CD14-positive monocyte (primary cell): ENCODE measurements around the gene DPEP2NB. TPM values are rescaled to one million over a fixed set of nuclear protein-coding genes. Genes with fewer than 3 reads are reported as not detected.

Experiments
- DNase-seq, 3 donors: peaks; one replicate each; pipeline ENCODE4 v3.0.0-alpha.2; 2011 to 2022
- H2AFZ ChIP-seq: 2 replicates; pipeline ENCODE4 v1.6.0; 2012; ENCODE audit warnings: mild to moderate bottlenecking, low read depth, low read length, inconsistent platforms; ENCODE audit not compliant: insufficient read depth, poor library complexity, severe bottlenecking
- H3K27ac ChIP-seq, 2 donors: 1 replicate in 1 of 2; 2 replicates in 1 of 2; pipeline ENCODE4 v1.5.1; 2012 to 2013; ENCODE audit warnings: low read length in 2 of 2, control low read depth in 1 of 2, inconsistent platforms in 1 of 2, low read depth in 1 of 2, mild to moderate bottlenecking in 1 of 2
- H3K27me3 ChIP-seq, 2 donors: one replicate each; pipeline versions ENCODE4 v1.6.0 to v1.6.1; 2011 to 2013; ENCODE audit warnings: low read length in 2 of 2; ENCODE audit not compliant: control insufficient read depth in 2 of 2, insufficient read depth in 2 of 2
- H3K36me3 ChIP-seq, 2 donors: replicated peaks in 1 of 2; 1 replicate in 1 of 2; 2 replicates in 1 of 2; pipeline versions ENCODE4 v1.5.1 to v1.6.1; 2012 to 2013; ENCODE audit warnings: low read length in 2 of 2, control low read depth in 1 of 2, inconsistent platforms in 1 of 2, mild to moderate bottlenecking in 1 of 2; ENCODE audit not compliant: insufficient read depth in 2 of 2, control insufficient read depth in 1 of 2
- H3K4me1 ChIP-seq, 2 donors: 1 replicate in 1 of 2; 2 replicates in 1 of 2; pipeline versions ENCODE4 v1.5.1 to v1.6.1; 2012 to 2013; ENCODE audit warnings: low read length in 2 of 2, control low read depth in 1 of 2, inconsistent platforms in 1 of 2, mild to moderate bottlenecking in 1 of 2, moderate library complexity in 1 of 2; ENCODE audit not compliant: insufficient read depth in 2 of 2, control insufficient read depth in 1 of 2
- H3K4me2 ChIP-seq: replicated peaks from 2 replicates; pipeline ENCODE3; 2012; ENCODE audit warnings: low read length, moderate library complexity, mild to moderate bottlenecking; ENCODE audit not compliant: poor library complexity, severe bottlenecking; ENCODE audit errors: extremely low read depth
- H3K4me3 ChIP-seq, 3 experiments: fragments of 200-600 bp in 1 of 3; sonication (generic) in 1 of 3; replicated peaks in 1 of 3; 1 replicate in 2 of 3; 2 replicates in 1 of 3; pipeline ENCODE4 v1.5.1; 2011 to 2013; ENCODE audit warnings: low read length in 3 of 3, mild to moderate bottlenecking in 3 of 3, control low read depth in 2 of 3, low read depth in 2 of 3, inconsistent platforms in 1 of 3, moderate library complexity in 1 of 3
- H3K79me2 ChIP-seq: 2 replicates; pipeline ENCODE4 v1.6.0; 2012; ENCODE audit warnings: mild to moderate bottlenecking, control low read depth, inconsistent platforms, low read length, moderate library complexity; ENCODE audit not compliant: insufficient read depth
- H3K9ac ChIP-seq: 2 replicates; pipeline ENCODE4 v1.6.0; 2017; ENCODE audit warnings: low read length, mild to moderate bottlenecking; ENCODE audit not compliant: insufficient read depth, poor library complexity, severe bottlenecking
- H3K9me3 ChIP-seq, 2 donors: replicated peaks in 1 of 2; 1 replicate in 1 of 2; 2 replicates in 1 of 2; pipeline versions ENCODE4 v1.5.1 to v1.6.1; 2012 to 2013; ENCODE audit warnings: low read length in 2 of 2, control low read depth in 1 of 2; ENCODE audit not compliant: control insufficient read depth in 1 of 2, insufficient read depth in 1 of 2
- H4K20me1 ChIP-seq: 2 replicates; pipeline ENCODE4 v1.6.0; 2012; ENCODE audit warnings: mild to moderate bottlenecking, low read length, control low read depth, moderate library complexity; ENCODE audit not compliant: insufficient read depth
- H3K27ac Mint-ChIP-seq, 7 donors: one replicate each; pipeline ENCODE4 v1.8.0; 2020; ENCODE audit warnings: mild to moderate bottlenecking in 7 of 7, mixed read lengths in 7 of 7, moderate library complexity in 6 of 7, inconsistent platforms in 2 of 7
- H3K27me3 Mint-ChIP-seq, 3 donors: one replicate each; pipeline ENCODE4 v1.8.0; 2021 to 2022; ENCODE audit warnings: low read depth in 3 of 3, mild to moderate bottlenecking in 3 of 3, mixed read lengths in 3 of 3, moderate library complexity in 3 of 3, inconsistent platforms in 1 of 3
- H3K36me3 Mint-ChIP-seq, 2 donors: one replicate each; pipeline ENCODE4 v1.8.0; 2020; ENCODE audit warnings: mixed read lengths in 2 of 2, inconsistent platforms in 1 of 2, mild to moderate bottlenecking in 1 of 2
- H3K4me1 Mint-ChIP-seq: one replicate; pipeline ENCODE4 v1.8.0; 2020; ENCODE audit warnings: mild to moderate bottlenecking, mixed read lengths
- H3K4me3 Mint-ChIP-seq, 2 donors: one replicate each; pipeline ENCODE4 v1.8.0; 2020; ENCODE audit warnings: mild to moderate bottlenecking in 2 of 2, mixed read lengths in 2 of 2, moderate library complexity in 1 of 2
- H3K9me3 Mint-ChIP-seq, 7 donors: one replicate each; pipeline ENCODE4 v1.8.0; 2020 to 2022; ENCODE audit warnings: mixed read lengths in 7 of 7, mild to moderate bottlenecking in 6 of 7, moderate library complexity in 6 of 7, inconsistent platforms in 2 of 7
- CTCF ChIP-seq: fragments of 200-600 bp; IDR thresholded peaks from one replicate; pipeline ENCODE4 v1.8.0; 2022; ENCODE audit warnings: antibody characterized with exemption, mild to moderate bottlenecking
- WGBS: methylation state at CpG from one replicate; pipeline ENCODE4 v1.1.5; 2013; ENCODE audit warnings: missing lambda C conversion rate; ENCODE audit not compliant: insufficient coverage; 5-methylcytosine and 5-hydroxymethylcytosine counted together
- intact Hi-C, 2 donors: fragments of 100-400 bp; cut with micrococcal nuclease; formaldehyde crosslinking; loops; one replicate each; pipeline versions ENCODE4 v1.15.0 to v1.15.1; 2023
- polyA plus RNA-seq, 3 donors: library from polyadenylated mRNA; depleted of rRNA in 1 of 3; unstranded in 2 of 3; stranded (reverse) in 1 of 3; fragments of 300-500 nt in 2 of 3; fragments of >200 nt in 1 of 3; fragmentation: Illumina TruSeq in 2 of 3; gene quantifications; 1 replicate in 2 of 3; 2 replicates in 1 of 3; pipeline ENCODE4 v1.2.3, GENCODE V29; 2012 to 2021

DPEP2NB gene
- polyA plus RNA-seq, 3 donors = not detected

DNA sequence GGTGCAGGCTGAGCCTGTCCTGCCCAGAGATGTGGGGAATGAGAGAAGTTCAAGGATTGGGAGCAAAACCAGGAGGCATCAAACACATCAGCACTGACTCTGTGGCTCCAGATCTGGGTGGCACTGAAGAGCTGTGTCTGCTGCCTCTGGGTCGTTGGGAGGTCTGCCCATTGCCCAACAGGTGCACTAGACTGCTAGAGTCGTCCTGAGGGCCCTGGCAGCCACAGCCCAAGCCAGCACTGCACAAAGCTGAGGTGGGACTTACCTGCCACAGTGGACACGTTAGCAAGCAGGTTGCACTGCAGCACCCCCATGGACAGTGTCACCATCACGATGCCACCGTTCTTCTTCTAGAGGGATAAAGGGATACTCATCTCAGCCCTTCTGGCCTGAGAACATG, 38.7 kb downstream of the DPEP2NB start:
- H2AFZ ChIP-seq = no peak overlapping the region
- WGBS = 80% methylated on average over 5 of the region's 5 CpGs
- H3K27me3 Mint-ChIP-seq = peaks cover 3 to 17% (median 12%) of the 10 kb centered on the region in 3 donors
- H3K9me3 Mint-ChIP-seq = peaks cover 0 to 1% (median 0%) of the 10 kb centered on the region in 7 donors
- no peak for TF ChIP-seq CTCF
- H3K27ac ChIP-seq = no peak overlapping the region
- H3K4me1 ChIP-seq = no peaks in the 10 kb centered on the region
- no peaks in the 10 kb centered on the region for H4K20me1 ChIP-seq
- intact Hi-C loops = no loop called here
- H3K9me3 ChIP-seq = no peaks in the 10 kb centered on the region
- no peak overlapping the region for H3K4me3 Mint-ChIP-seq
- H3K27ac Mint-ChIP-seq = peak overlapping the region in 1 of 7 donors; percentile 42
- no peaks in the 10 kb centered on the region for H3K36me3 ChIP-seq
- H3K4me2 ChIP-seq = no peak overlapping the region
- no peak overlapping the region for H3K4me3 ChIP-seq
- no peak for DNase-seq
- H3K9ac ChIP-seq = no peak overlapping the region
- H3K36me3 Mint-ChIP-seq = no peaks in the 10 kb centered on the region
- H3K27me3 ChIP-seq = no peaks in the 10 kb centered on the region
- H3K79me2 ChIP-seq = no peaks in the 10 kb centered on the region
- H3K4me1 Mint-ChIP-seq = no peaks in the 10 kb centered on the region

DNA sequence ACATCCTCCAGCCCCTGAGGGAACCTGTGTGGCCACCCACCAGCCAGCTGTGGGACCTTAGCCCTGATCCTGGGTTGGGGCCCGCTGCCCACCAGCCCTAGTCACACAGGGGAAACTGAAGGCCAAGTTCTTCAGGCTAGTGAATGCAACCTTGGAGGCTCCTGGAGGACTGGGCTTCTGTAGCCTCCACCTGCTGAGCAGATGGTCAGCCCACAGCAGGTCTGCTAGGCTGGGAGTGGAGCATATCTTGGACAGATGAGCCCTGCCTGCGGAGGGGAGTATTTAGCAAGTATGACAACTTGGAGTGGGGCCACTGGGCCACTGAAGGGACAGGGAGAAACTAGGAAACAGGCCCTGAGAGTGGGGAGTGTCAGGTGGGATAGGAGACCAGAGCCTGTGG, 39.5 kb downstream of the DPEP2NB start:
- H2AFZ ChIP-seq = no peak overlapping the region

More for the DNA sequence above, 39.5 kb downstream of the DPEP2NB start:
- H3K4me1 ChIP-seq = no peaks in the 10 kb centered on the region
- Mint-ChIP-seq H3K9me3 (no peaks in the 10 kb centered on the region), H3K4me3 (peak overlapping the region in 1 of 2 donors; percentile 40), H3K4me1 (no peaks in the 10 kb centered on the region), H3K27ac (peak overlapping the region in 1 of 7 donors; percentile 41), H3K36me3 (no peaks in the 10 kb centered on the region), H3K27me3 (peaks cover 3 to 17% (median 12%) of the 10 kb centered on the region in 3 donors)
- no peak overlapping the region for H3K4me3 ChIP-seq
- H3K4me2 ChIP-seq = no peak overlapping the region
- H4K20me1 ChIP-seq = no peaks in the 10 kb centered on the region
- no peaks in the 10 kb centered on the region for H3K36me3 ChIP-seq
- H3K27ac ChIP-seq = no peak overlapping the region
- 100% methylated on average over 1 of the region's 2 CpGs for WGBS
- DNase-seq = no peak
- H3K79me2 ChIP-seq = no peaks in the 10 kb centered on the region
- no peak overlapping the region for H3K9ac ChIP-seq
- intact Hi-C loops = no loop called here
- H3K27me3 ChIP-seq = no peaks in the 10 kb centered on the region
- no peaks in the 10 kb centered on the region for H3K9me3 ChIP-seq
- TF ChIP-seq CTCF = no peak
